Measurements from ENCODE around the gene HLA-DPB1. TPM values are rescaled to one million over a fixed set of nuclear protein-coding genes. Genes with fewer than 3 reads are reported as not detected.

HLA-DPB1 gene
- total RNA-seq, 1 donor = 8.7 TPM

DNA sequence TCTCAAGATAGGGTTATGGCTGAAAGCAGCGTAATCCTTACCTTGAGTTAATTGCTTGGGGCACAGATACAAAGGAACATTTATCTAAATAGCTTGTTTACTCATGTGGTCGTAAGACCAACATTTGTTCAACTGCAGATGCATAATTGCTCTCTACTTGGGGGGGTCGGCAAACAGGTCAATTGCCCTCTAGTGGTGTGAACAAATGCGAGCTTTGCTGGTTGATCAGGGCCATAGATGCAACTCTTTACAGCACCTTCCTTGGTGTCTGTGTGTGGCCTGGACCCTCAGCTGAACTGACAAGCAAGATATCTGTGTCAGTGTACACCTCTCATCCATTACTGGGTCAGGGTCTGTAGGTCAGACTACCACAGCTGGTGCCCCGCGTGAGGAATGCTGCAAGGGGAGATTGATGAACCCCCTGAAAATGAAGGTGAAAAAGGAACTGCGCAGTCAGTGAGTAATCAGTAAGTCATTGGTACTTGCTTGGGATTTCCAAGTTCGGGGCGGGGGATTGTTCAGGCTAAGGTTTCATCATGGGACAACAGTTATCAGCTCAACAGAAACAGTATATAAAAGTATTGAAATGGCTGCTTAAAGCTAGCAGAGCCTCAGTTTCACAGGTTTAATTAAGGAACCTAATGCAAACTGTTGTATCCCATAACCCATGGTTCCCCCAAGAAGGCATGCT, 26.3 kb upstream of the HLA-DPB1 start:
- peaks cover 38% of the 10 kb centered on the region for H3K27me3 ChIP-seq (ENCODE audit: insufficient read depth, low read length)
- no peak overlapping the region for H2AFZ ChIP-seq (ENCODE audit: low read length)
- H3K27ac ChIP-seq (ENCODE audit: low read depth, low read length) = no peak overlapping the region
- no peak for DNase-seq (ENCODE audit: insufficient read length, low spot score, missing footprints)
- H3K9me3 ChIP-seq (ENCODE audit: low read depth, low read length) = no peaks in the 10 kb centered on the region
- H4K20me1 ChIP-seq (ENCODE audit: insufficient read depth, low read length) = no peaks in the 10 kb centered on the region
- no peak overlapping the region for H3K4me3 ChIP-seq (ENCODE audit: insufficient read depth, low read length)
- no peak overlapping the region for H3K4me2 ChIP-seq (ENCODE audit: insufficient read depth, low read length)
- H3K36me3 ChIP-seq (ENCODE audit: insufficient read depth, low read length) = no peaks in the 10 kb centered on the region
- TF ChIP-seq CTCF (IDR thresholded peaks at IDR 0.05; ENCODE audit: extremely low read depth, low read depth, low read length) = peak; percentile 22
- H3K79me2 ChIP-seq (ENCODE audit: insufficient read depth, low read length) = no peaks in the 10 kb centered on the region
- H3K4me1 ChIP-seq (ENCODE audit: insufficient read depth, low read length) = no peaks in the 10 kb centered on the region

- Histone ChIP-seq H3K4me2 (ENCODE audit: insufficient read depth, low read length) (no peak overlapping the region), H3K4me1 (ENCODE audit: insufficient read depth, low read length) (no peaks in the 10 kb centered on the region), H3K79me2 (ENCODE audit: insufficient read depth, low read length) (no peaks in the 10 kb centered on the region), H3K4me3 (ENCODE audit: insufficient read depth, low read length) (no peak overlapping the region), H3K27me3 (ENCODE audit: insufficient read depth, low read length) (peaks cover 38% of the 10 kb centered on the region), H3K9me3 (ENCODE audit: low read depth, low read length) (no peaks in the 10 kb centered on the region), H3K36me3 (ENCODE audit: insufficient read depth, low read length) (no peaks in the 10 kb centered on the region), H2AFZ (ENCODE audit: low read length) (no peak overlapping the region), H4K20me1 (ENCODE audit: insufficient read depth, low read length) (no peaks in the 10 kb centered on the region), H3K27ac (ENCODE audit: low read depth, low read length) (no peak overlapping the region)
- TF ChIP-seq CTCF (IDR thresholded peaks at IDR 0.05; ENCODE audit: extremely low read depth, low read depth, low read length) = no peak
- DNase-seq (ENCODE audit: insufficient read length, low spot score, missing footprints) = no peak
Observed at GRCh38 chr6:33050014-33050810, 25.6 kb upstream of the HLA-DPB1 start.

DNA sequence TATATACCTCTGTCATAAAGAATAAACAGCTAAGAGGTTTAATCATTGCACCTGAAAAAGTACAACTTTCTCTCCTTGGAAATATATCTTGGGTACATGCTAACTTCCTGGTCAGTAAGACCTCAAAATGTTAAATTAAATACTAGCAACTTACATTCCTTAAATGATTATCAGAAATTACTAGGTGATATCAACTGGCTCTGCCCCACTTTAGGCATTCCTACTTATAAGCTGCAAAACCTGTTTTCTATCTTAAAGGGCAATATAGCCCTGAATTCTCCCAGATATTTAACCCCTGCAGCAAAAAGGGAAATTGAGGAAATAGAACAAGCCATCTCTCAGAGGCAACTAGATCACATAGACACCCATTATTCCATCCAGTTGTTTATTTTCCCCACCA, 23.2 kb upstream of the HLA-DPB1 start:
- Histone ChIP-seq H3K27me3 (ENCODE audit: insufficient read depth, low read length) (peaks cover 25% of the 10 kb centered on the region), H2AFZ (ENCODE audit: low read length) (no peak overlapping the region), H3K36me3 (ENCODE audit: insufficient read depth, low read length) (no peaks in the 10 kb centered on the region), H3K4me1 (ENCODE audit: insufficient read depth, low read length) (no peaks in the 10 kb centered on the region), H3K4me2 (ENCODE audit: insufficient read depth, low read length) (no peak overlapping the region), H3K27ac (ENCODE audit: low read depth, low read length) (no peak overlapping the region), H4K20me1 (ENCODE audit: insufficient read depth, low read length) (no peaks in the 10 kb centered on the region), H3K4me3 (ENCODE audit: insufficient read depth, low read length) (no peak overlapping the region), H3K9me3 (ENCODE audit: low read depth, low read length) (no peaks in the 10 kb centered on the region), H3K79me2 (ENCODE audit: insufficient read depth, low read length) (no peaks in the 10 kb centered on the region)
- no peak for TF ChIP-seq CTCF (IDR thresholded peaks at IDR 0.05; ENCODE audit: extremely low read depth, low read depth, low read length)
- no peak for DNase-seq (ENCODE audit: insufficient read length, low spot score, missing footprints)

- Histone ChIP-seq H3K4me1 (ENCODE audit: insufficient read depth, low read length) (no peaks in the 10 kb centered on the region), H3K27me3 (ENCODE audit: insufficient read depth, low read length) (peaks cover 21% of the 10 kb centered on the region), H3K4me2 (ENCODE audit: insufficient read depth, low read length) (no peak overlapping the region), H3K79me2 (ENCODE audit: insufficient read depth, low read length) (no peaks in the 10 kb centered on the region), H3K36me3 (ENCODE audit: insufficient read depth, low read length) (no peaks in the 10 kb centered on the region), H4K20me1 (ENCODE audit: insufficient read depth, low read length) (no peaks in the 10 kb centered on the region), H3K9me3 (ENCODE audit: low read depth, low read length) (no peaks in the 10 kb centered on the region), H2AFZ (ENCODE audit: low read length) (no peak overlapping the region), H3K27ac (ENCODE audit: low read depth, low read length) (no peak overlapping the region), H3K4me3 (ENCODE audit: insufficient read depth, low read length) (no peak overlapping the region)
- no peak for DNase-seq (ENCODE audit: insufficient read length, low spot score, missing footprints)
- TF ChIP-seq CTCF (IDR thresholded peaks at IDR 0.05; ENCODE audit: extremely low read depth, low read depth, low read length) = no peak
Observed at GRCh38 chr6:33053230-33053629, 22.6 kb upstream of the HLA-DPB1 start.

All from osteoblast (primary cell).